Measurements from ENCODE around the gene MGAT5.

- no peak for TF ChIP-seq CTCF (IDR thresholded peaks at IDR 0.05; ENCODE audit: low read depth, low read length)
- no peak for TF ChIP-seq EZH2phosphoT487 (IDR thresholded peaks at IDR 0.05; ENCODE audit: low read depth)
These were observed 180.1 kb downstream of the MGAT5 start for GRCh38 chr2:134433979-134434378.

Measured in OCI-LY3 (cell line).